Heart right ventricle (tissue), 16 donors: ENCODE results near the gene LRRC8E. TPM values are rescaled to one million over a fixed set of nuclear protein-coding genes. Genes with fewer than 3 reads are reported as not detected.
A peak's percentile ranks its signal among the peaks of the same experiment; 100 is the strongest.

Experiments
- ATAC-seq, 8 donors: fragments of 200-7000 bp; cut with Tn5 transposase; one replicate each; pipeline ENCODE4 v1.9.1; 2020; ENCODE audit warnings: mild to moderate bottlenecking in 8 of 8, moderate library complexity in 8 of 8, moderate number of reproducible peaks in 1 of 8
- DNase-seq, 2 donors: peaks; one replicate each; pipeline ENCODE4 v3.0.0-alpha.2; 2020
- H3K27ac ChIP-seq, 10 donors: fragments of 200-600 bp; sonication (generic) in 2 of 10; one replicate each; pipeline versions ENCODE4 v1.5.0 to v1.8.0; 2020 to 2022; ENCODE audit warnings: mild to moderate bottlenecking in 3 of 10
- H3K27me3 ChIP-seq, 7 donors: fragments of 200-600 bp; one replicate each; pipeline ENCODE4 v1.8.0; 2021 to 2022; ENCODE audit warnings: mild to moderate bottlenecking in 2 of 7
- H3K36me3 ChIP-seq, 9 donors: fragments of 200-600 bp; sonication (generic) in 1 of 9; one replicate each; pipeline versions ENCODE4 v1.5.0 to v1.8.0; 2020 to 2022; ENCODE audit warnings: mild to moderate bottlenecking in 2 of 9
- H3K4me1 ChIP-seq, 9 donors: fragments of 200-600 bp; sonication (generic) in 1 of 9; one replicate each; pipeline versions ENCODE4 v1.5.0 to v1.8.0; 2020 to 2022; ENCODE audit warnings: mild to moderate bottlenecking in 4 of 9
- H3K4me3 ChIP-seq, 10 donors: fragments of 200-600 bp; sonication (generic) in 2 of 10; one replicate each; pipeline versions ENCODE4 v1.5.0 to v1.8.0; 2020 to 2022; ENCODE audit warnings: mild to moderate bottlenecking in 7 of 10, moderate library complexity in 2 of 10
- H3K9me3 ChIP-seq, 11 donors: fragments of 200-600 bp in 10 of 11; sonication (generic) in 2 of 11; one replicate each; pipeline versions ENCODE4 v1.5.0 to v1.8.0; 2013 to 2022; ENCODE audit warnings: mild to moderate bottlenecking in 2 of 11, control low read depth in 1 of 11, moderate library complexity in 1 of 11
- CTCF ChIP-seq, 9 donors: fragments of 200-600 bp; sonication (generic) in 2 of 9; IDR thresholded peaks; one replicate each; pipeline versions ENCODE4 v1.5.0 to v1.8.0; 2021 to 2022; ENCODE audit warnings: antibody characterized with exemption in 9 of 9, mild to moderate bottlenecking in 5 of 9, moderate library complexity in 1 of 9
- WGBS, 2 donors: extraction: QIAGEN DNeasy Blood & Tissue Kit; methylation state at CpG; one replicate each; pipeline ENCODE4 v1.1.7; 2013; ENCODE audit warnings: inconsistent platforms in 1 of 2; 5-methylcytosine and 5-hydroxymethylcytosine counted together
- intact Hi-C, 10 donors: fragments of 100-400 bp; cut with DNase I; formaldehyde crosslinking; loops; one replicate each; pipeline versions ENCODE4 v1.11.1 to v1.14.2; 2022
- polyA plus RNA-seq, 2 donors: library from polyadenylated mRNA; stranded (reverse); fragments of 200-250 nt; gene quantifications; one replicate each; pipeline ENCODE4 v1.2.3, GENCODE V29; 2013
- total RNA-seq, 10 donors: library from RNA; stranded (reverse); fragmentation: NEBNext Ultra II Directional in 3 of 10; extraction: Animal tissue kit (Norgen Biotek cat#: 25700) in 3 of 10; gene quantifications; one replicate each; pipeline versions ENCODE4 v1.2.1 to v1.2.4, GENCODE V29; 2021 to 2023
- donor health status: Arrhythmogenic right ventricular cardiomyopathy.
- donor health status: ischemic (EF 13 %, LVEDD 7.1; RV severe dilation, severe dysfunction).
- donor health status: healthy with polysubstance abuse.
- donor health status: DM: no; HTN: yes; CAD: no.
- donor health status: DM: no; HTN: no; CAD: no.
- donor health status: ischemic (EF 25% LVEDD 6.9; RV normal size, moderate dysfunction).
- donor health status: ischemic (EF 25% LVEDD 5.7; RV mildly dilated, moderate dysfunction).
- donor health status: healthy.
- donor health status: DM: yes; HTN: yes; CAD: no.
- donor health status: Ischemic cardiomyopathy.
- donor health status: ischemic (EF 35%, LVEDD 5.7; RV mildly dilated, moderate dysfunction).
- donor health status: nonischemic (EF 11% LVEDD 7.7; RV severe dilation, severe dysfunction).
- donor health status: DM: yes; HTN: yes; CAD: no.
- donor health status: PGD.
- donor health status: ischemic (EF 29% LVEDD 5.4; RV normal size, mild dysfunction).
- donor health status: nonischemic (EF 23%, LVEDD 6.1; RV moderate dilation, normal function).

The LRRC8E gene
- total and polyA plus RNA-seq, 12 donors: 0.33 to 3.3 (median 0.99) TPM

GRCh38 chr19:7849631-7849999 is 38.7 kb upstream of the LRRC8E start:
- Histone ChIP-seq H3K36me3 (peaks cover 0 to 9% (median 0%) of the 10 kb centered on the region in 9 donors), H3K4me1 (peaks cover 0 to 19% (median 6%) of the 10 kb centered on the region in 9 donors), H3K9me3 (no peaks in the 10 kb centered on the region), H3K4me3 (no peak overlapping the region), H3K27me3 (no peaks in the 10 kb centered on the region), H3K27ac (no peak overlapping the region)
- ATAC-seq (no peak), DNase-seq (no peak)
- intact Hi-C loops: no loop called here
- WGBS, 2 donors: 85 to 88% methylated on average over 8 to 9 of the region's 9 CpGs
- TF ChIP-seq CTCF (IDR thresholded peaks at IDR 0.05): no peak

GRCh38 chr19:7850000-7850813 is 38.1 kb upstream of the LRRC8E start:
- intact Hi-C loops: loop anchor here in 6 of 10 donors (5.0 to 10.0 kb wide), 4 partner anchors 52 to 77 kb away; partner anchors contain the start of genes CTXN1 (in 4 of the 6), SNAPC2 (in 4 of the 6) and MAP2K7 (in 1 of the 6)
- DNase-seq (no peak), ATAC-seq (peak in 7 of 8 donors; percentile 33 to 78 (median 67))
- TF ChIP-seq CTCF (IDR thresholded peaks at IDR 0.05): no peak
- Histone ChIP-seq H3K9me3 (no peaks in the 10 kb centered on the region), H3K36me3 (peaks cover 0 to 9% (median 0%) of the 10 kb centered on the region in 9 donors), H3K27me3 (no peaks in the 10 kb centered on the region), H3K27ac (no peak overlapping the region), H3K4me1 (peaks cover 0 to 19% (median 6%) of the 10 kb centered on the region in 9 donors), H3K4me3 (no peak overlapping the region)
- 59% methylated on average over 25 of the region's 25 CpGs for WGBS, 2 donors

- Histone ChIP-seq H3K4me1 (peaks cover 0 to 19% (median 6%) of the 10 kb centered on the region in 9 donors), H3K9me3 (no peaks in the 10 kb centered on the region), H3K4me3 (no peak overlapping the region), H3K27ac (no peak overlapping the region), H3K36me3 (peaks cover 0 to 9% (median 0%) of the 10 kb centered on the region in 9 donors), H3K27me3 (no peaks in the 10 kb centered on the region)
- TF ChIP-seq CTCF (IDR thresholded peaks at IDR 0.05): no peak
- intact Hi-C loops: loop anchor here in 6 of 10 donors (5.0 to 10.0 kb wide), 4 partner anchors 51 to 76 kb away; partner anchors contain the start of genes CTXN1 (in 4 of the 6), SNAPC2 (in 4 of the 6) and MAP2K7 (in 1 of the 6)
- ATAC-seq: peak in 1 of 8 donors; percentile 15
- WGBS, 2 donors: 92 to 94% methylated on average over 19 of the region's 19 CpGs
- DNase-seq: no peak
Measured at GRCh38 chr19:7850945-7851622, 37.2 kb upstream of the LRRC8E start.
